Gastrocnemius medialis (tissue), 4 donors: ENCODE data around the gene C2orf69. TPM values are rescaled to one million over a fixed set of nuclear protein-coding genes. Genes with fewer than 3 reads are reported as not detected.

ENCODE experiments used
- ATAC-seq, 2 donors: fragments of 150-250 bp; one replicate each; pipeline ENCODE4 v1.9.1; 2016
- DNase-seq, 2 donors: peaks; one replicate each; pipeline ENCODE4 v3.0.0-alpha.2; 2019
- H3K27ac ChIP-seq, 4 donors: fragments of 200-600 bp; sonication (generic); 1 replicate in 1 of 4; 2 replicates in 3 of 4; pipeline ENCODE4 v1.5.1; 2016 to 2018; ENCODE audit warnings: mild to moderate bottlenecking in 2 of 4, moderate library complexity in 1 of 4
- H3K27me3 ChIP-seq, 3 donors: fragments of 200-600 bp; sonication (generic) in 2 of 3; 1 replicate in 1 of 3; 2 replicates in 2 of 3; pipeline versions ENCODE4 v1.5.1 to v1.6.0; 2016 to 2019; ENCODE audit warnings: mild to moderate bottlenecking in 1 of 3, moderate library complexity in 1 of 3
- H3K36me3 ChIP-seq, 2 donors: fragments of 200-600 bp; sonication (generic) in 1 of 2; one replicate each; pipeline ENCODE4 v1.5.1; 2017 to 2018
- H3K4me1 ChIP-seq, 2 donors: fragments of 200-600 bp; sonication (generic) in 1 of 2; one replicate each; pipeline ENCODE4 v1.5.1; 2016 to 2017; ENCODE audit warnings: mild to moderate bottlenecking in 2 of 2
- H3K4me3 ChIP-seq, 4 donors: fragments of 200-600 bp; sonication (generic) in 3 of 4; 1 replicate in 1 of 4; 2 replicates in 3 of 4; pipeline ENCODE4 v1.5.1; 2016 to 2019; ENCODE audit warnings: mild to moderate bottlenecking in 2 of 4
- H3K9me3 ChIP-seq, 3 donors: fragments of 200-600 bp; sonication (generic) in 2 of 3; 1 replicate in 1 of 3; 2 replicates in 2 of 3; pipeline ENCODE4 v1.5.1; 2016 to 2019
- POLR2A ChIP-seq, 2 donors: fragments of 450-650 bp; IDR thresholded peaks; one replicate each; pipeline ENCODE4 v1.6.1; 2017; ENCODE audit warnings: antibody characterized with exemption in 2 of 2, mild to moderate bottlenecking in 2 of 2, moderate library complexity in 2 of 2
- in situ Hi-C, 4 donors: fragments of 200-750 bp; cut with MboI; loops; one replicate each; pipeline versions ENCODE4 v1.15.0 to v1.8.0; 2017; ENCODE audit warnings: low sequenced_read_pairs in 4 of 4
- intact Hi-C: fragments of 100-400 bp; cut with DNase I; formaldehyde crosslinking; loops from one replicate; pipeline ENCODE4 v1.15.1; 2023; ENCODE audit warnings: low total_unique reads
- total RNA-seq, 4 donors: library from RNA; depleted of rRNA; stranded (reverse); fragments of >200 nt; gene quantifications; one replicate each; pipeline versions ENCODE4 v1.1.0 to v1.2.3, GENCODE V29; 2016
- TF ChIP-seq, protein P1 (sequence below), 5 experiments: fragments of 450-650 bp in 3 of 5; fragments of 200-600 bp in 2 of 5; sonication (generic) in 2 of 5; IDR thresholded peaks in 4 of 5; conservative IDR thresholded peaks in 1 of 5; 1 replicate in 4 of 5; 2 replicates in 1 of 5; pipeline ENCODE4 v1.5.1; 2016 to 2019; ENCODE audit warnings: antibody characterized with exemption in 5 of 5, mild to moderate bottlenecking in 3 of 5, moderate library complexity in 3 of 5

C2orf69 gene
- total RNA-seq, 4 donors from 2014 or later = 5.5 to 11.4 (median 9.3) TPM

DNA sequence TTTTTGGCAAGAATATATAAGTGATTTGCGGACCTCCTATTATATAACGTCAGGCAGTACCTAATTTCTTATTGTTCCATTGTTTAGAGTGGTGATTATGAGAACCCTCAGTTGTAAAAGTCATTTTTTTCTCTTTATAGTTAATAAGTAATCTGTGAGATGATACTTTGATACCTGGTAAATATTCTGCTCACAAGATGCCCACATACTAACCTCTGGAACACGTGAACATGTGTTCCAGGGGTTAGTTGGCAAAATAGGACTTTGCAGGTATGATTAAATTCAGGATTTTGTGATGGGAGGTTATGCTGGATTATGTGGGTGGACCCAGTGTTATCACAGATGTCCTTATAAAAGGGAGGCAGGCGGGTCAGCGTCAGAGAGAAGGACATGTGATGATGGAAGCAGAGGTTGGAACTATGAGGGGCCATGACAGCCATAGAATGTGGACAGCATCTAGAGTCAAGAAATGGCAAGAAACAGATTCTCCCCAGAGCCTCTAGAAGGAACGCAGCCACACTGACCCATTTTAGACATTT lies 61.1 kb downstream of the C2orf69 start:
- Histone ChIP-seq H3K4me3 (no peak overlapping the region), H3K27ac (no peak overlapping the region), H3K27me3 (no peaks in the 10 kb centered on the region), H3K4me1 (no peaks in the 10 kb centered on the region), H3K9me3 (no peaks in the 10 kb centered on the region), H3K36me3 (no peaks in the 10 kb centered on the region)
- no peak for DNase-seq
- in situ Hi-C loops (loop anchor here in 2 of 4 donors (5.0 to 25.0 kb wide), 3 partner anchors 515 to 740 kb away; no protein-coding TSS in a partner anchor), intact Hi-C loops (loop anchor here (5.0 to 10.0 kb wide), 2 partner anchors 733 to 1225 kb away; no protein-coding TSS in a partner anchor)
- TF ChIP-seq, protein P1, sequence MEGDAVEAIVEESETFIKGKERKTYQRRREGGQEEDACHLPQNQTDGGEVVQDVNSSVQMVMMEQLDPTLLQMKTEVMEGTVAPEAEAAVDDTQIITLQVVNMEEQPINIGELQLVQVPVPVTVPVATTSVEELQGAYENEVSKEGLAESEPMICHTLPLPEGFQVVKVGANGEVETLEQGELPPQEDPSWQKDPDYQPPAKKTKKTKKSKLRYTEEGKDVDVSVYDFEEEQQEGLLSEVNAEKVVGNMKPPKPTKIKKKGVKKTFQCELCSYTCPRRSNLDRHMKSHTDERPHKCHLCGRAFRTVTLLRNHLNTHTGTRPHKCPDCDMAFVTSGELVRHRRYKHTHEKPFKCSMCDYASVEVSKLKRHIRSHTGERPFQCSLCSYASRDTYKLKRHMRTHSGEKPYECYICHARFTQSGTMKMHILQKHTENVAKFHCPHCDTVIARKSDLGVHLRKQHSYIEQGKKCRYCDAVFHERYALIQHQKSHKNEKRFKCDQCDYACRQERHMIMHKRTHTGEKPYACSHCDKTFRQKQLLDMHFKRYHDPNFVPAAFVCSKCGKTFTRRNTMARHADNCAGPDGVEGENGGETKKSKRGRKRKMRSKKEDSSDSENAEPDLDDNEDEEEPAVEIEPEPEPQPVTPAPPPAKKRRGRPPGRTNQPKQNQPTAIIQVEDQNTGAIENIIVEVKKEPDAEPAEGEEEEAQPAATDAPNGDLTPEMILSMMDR (IDR thresholded peaks at IDR 0.05 in 4 of 5, conservative IDR thresholded peaks at IDR 0.05 in 1 of 5) = no peak
- no peak for TF ChIP-seq POLR2A (IDR thresholded peaks at IDR 0.05)
- no peak for ATAC-seq

- in situ Hi-C loops = loop anchor here in 2 of 4 donors (5.0 to 25.0 kb wide), 3 partner anchors 514 to 739 kb away; no protein-coding TSS in a partner anchor
- ATAC-seq (no peak), DNase-seq (no peak)
- Histone ChIP-seq H3K36me3 (no peaks in the 10 kb centered on the region), H3K4me3 (no peak overlapping the region), H3K27me3 (no peaks in the 10 kb centered on the region), H3K27ac (no peak overlapping the region), H3K9me3 (no peaks in the 10 kb centered on the region), H3K4me1 (no peaks in the 10 kb centered on the region)
- TF ChIP-seq POLR2A (IDR thresholded peaks at IDR 0.05) = no peak
- TF ChIP-seq, protein P1 (IDR thresholded peaks at IDR 0.05 in 4 of 5, conservative IDR thresholded peaks at IDR 0.05 in 1 of 5) = peak in 4 of 5 experiments; percentile 13 to 30 (median 20)
- intact Hi-C loops = loop anchor here (5.0 to 10.0 kb wide), 2 partner anchors 731 to 1224 kb away; no protein-coding TSS in a partner anchor
Measured at GRCh38 chr2:199973703-199974102, 62.6 kb downstream of the C2orf69 start.

- TF ChIP-seq, protein P1 (IDR thresholded peaks at IDR 0.05 in 4 of 5, conservative IDR thresholded peaks at IDR 0.05 in 1 of 5) = no peak
- TF ChIP-seq POLR2A (IDR thresholded peaks at IDR 0.05) = no peak
- intact Hi-C loops = loop anchor here (10.0 kb wide), 1 partner anchor 729 kb away; no protein-coding TSS in a partner anchor
- in situ Hi-C loops = loop anchor here in 2 of 4 donors (5.0 kb wide), 1 partner anchor 512 kb away; no protein-coding TSS in a partner anchor
- Histone ChIP-seq H3K4me3 (no peak overlapping the region), H3K36me3 (no peaks in the 10 kb centered on the region), H3K27me3 (no peaks in the 10 kb centered on the region), H3K27ac (no peak overlapping the region), H3K9me3 (no peaks in the 10 kb centered on the region), H3K4me1 (peaks cover 0 to 8% of the 10 kb centered on the region in 2 donors)
- no peak for ATAC-seq
- no peak for DNase-seq
Measured at GRCh38 chr2:199975273-199975895, 64.3 kb downstream of the C2orf69 start.

Other genes starting within 250 kb of the C2orf69 start
- gene FTCDNL1, start 60.1 kb upstream of the C2orf69 start, total RNA-seq = 10 to 100 TPM in 3 of 4 donors, 1 to 10 TPM in 1; 7.9 to 21.9 (median 16.3) TPM
- 1 to 10 TPM; 1.7 to 4.5 (median 3.8) TPM for gene TYW5, start 44.2 kb downstream of the C2orf69 start, total RNA-seq
- 10 to 100 TPM; 21.9 to 40.2 (median 26.6) TPM for gene MAIP1, start 44.3 kb downstream of the C2orf69 start, total RNA-seq